ENCODE results near the gene CAMTA1.

The CAMTA1 gene

GRCh38 chr1:7335224-7335879 is 550.1 kb downstream of the CAMTA1 start:
- no peak for DNase-seq

DNA sequence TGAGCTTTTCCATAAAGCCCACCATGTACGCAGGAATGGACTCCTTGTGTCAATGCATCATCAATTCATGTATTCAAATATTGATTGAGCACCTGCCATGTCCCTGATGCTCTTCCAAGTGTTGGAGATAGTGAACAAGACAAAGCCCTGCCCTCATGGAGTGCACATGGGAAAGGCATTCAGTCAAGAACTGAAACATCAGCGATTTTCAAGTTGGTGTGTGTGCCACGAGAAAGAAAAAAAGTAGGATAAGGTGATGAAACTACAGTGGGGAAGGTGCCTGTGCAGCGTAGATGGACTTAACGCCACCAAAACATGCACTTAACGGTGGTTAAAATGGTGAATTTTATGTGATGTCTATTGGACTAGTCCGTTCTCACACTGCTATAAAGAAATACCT is 553.2 kb downstream of the CAMTA1 start:
- no peak for DNase-seq

GRCh38 chr1:7339014-7339413 is 553.8 kb downstream of the CAMTA1 start:
- no peak for DNase-seq

GRCh38 chr1:7339953-7340352 is 554.7 kb downstream of the CAMTA1 start:
- no peak for DNase-seq

DNA sequence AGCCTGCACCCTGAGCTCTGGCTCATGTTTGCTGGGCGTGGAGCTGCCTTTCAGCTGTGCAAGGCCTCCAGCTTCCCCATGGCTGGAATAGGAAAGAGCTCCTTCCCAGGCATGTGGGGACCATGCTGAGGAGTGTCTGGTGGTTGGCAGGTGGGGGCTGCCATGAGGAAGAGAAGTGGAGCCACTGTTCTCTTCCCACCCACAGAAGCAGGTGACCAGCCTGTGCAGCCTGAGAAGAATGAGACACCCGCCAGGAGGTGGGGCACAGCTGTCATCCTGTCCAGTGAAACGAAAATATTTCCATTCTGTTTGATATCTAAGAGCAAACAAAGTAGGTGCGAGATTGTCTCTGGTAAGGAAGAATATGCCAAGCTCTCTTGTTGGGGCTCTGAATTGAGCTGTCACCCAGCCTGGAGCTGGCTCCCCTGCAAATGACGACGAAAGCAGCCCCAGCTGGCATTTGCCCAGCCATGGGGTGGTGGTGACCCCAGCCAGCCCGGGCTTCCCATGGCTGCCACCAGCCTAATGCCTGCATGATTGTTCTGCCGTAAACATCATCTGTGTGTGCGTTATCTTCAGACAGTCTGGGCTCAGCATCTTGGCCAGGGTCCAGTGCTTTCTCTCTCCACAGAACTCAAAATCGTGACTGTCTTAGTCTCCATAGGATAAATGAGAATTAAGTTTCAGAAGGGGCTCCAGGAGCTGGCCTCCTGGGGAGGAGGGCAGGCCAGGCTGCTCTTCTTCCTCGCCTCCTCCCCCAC is 556.1 kb downstream of the CAMTA1 start:
- DNase-seq = no peak

- DNase-seq = no peak
Measured at GRCh38 chr1:7343882-7344281, 558.6 kb downstream of the CAMTA1 start.

GRCh38 chr1:7344299-7344698 is 559.0 kb downstream of the CAMTA1 start:
- DNase-seq = no peak

- no peak for DNase-seq
Measured at GRCh38 chr1:7345516-7345915, 560.3 kb downstream of the CAMTA1 start.

- DNase-seq = no peak
Measured at GRCh38 chr1:7346070-7346596, 560.9 kb downstream of the CAMTA1 start.

GRCh38 chr1:7346600-7347570 is 561.6 kb downstream of the CAMTA1 start:
- DNase-seq = no peak

DNA sequence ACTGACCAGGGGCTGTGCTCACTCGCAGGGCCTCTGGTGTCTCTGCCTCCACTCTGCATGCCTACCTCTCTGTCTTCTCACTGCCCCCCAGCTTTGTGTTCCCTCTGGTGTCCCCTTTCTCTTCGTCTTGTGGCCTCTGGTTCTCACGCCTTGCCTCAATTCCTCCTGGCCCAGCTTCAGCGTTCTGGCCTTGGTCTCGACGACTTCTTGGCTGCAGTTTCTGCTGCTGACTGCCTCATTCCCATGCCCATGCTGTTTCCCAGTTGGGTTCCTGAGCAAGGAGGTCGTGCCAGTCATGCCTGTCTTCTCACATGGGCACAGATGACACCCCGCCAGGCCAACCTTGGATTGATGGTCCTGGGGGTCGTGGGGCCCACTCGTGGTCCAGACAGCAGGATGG is 562.8 kb downstream of the CAMTA1 start:
- DNase-seq = no peak

GRCh38 chr1:7348580-7348979 is 563.3 kb downstream of the CAMTA1 start:
- DNase-seq = no peak

DNA sequence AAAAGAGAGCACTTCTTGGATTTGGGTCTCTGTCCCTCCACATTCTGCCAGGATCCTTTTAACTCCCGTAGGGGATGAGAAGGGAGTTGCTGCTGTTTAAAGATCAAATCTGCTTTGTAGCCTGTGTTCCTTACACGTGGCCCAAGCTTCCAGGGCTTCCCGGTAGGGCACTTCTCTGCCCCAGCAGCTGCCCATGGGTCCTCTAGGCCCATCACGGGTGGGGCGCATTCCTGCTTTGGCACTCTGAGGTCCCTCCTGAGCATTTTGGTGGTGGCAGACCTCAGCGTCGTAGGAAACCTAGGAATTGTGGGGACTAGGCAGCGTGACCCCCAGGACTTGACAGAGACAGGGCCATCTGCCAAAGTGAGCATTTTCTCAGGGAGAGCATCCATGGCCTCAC is 565.5 kb downstream of the CAMTA1 start:
- DNase-seq = no peak

- DNase-seq = no peak
Measured at GRCh38 chr1:7351649-7352048, 566.4 kb downstream of the CAMTA1 start.

DNA sequence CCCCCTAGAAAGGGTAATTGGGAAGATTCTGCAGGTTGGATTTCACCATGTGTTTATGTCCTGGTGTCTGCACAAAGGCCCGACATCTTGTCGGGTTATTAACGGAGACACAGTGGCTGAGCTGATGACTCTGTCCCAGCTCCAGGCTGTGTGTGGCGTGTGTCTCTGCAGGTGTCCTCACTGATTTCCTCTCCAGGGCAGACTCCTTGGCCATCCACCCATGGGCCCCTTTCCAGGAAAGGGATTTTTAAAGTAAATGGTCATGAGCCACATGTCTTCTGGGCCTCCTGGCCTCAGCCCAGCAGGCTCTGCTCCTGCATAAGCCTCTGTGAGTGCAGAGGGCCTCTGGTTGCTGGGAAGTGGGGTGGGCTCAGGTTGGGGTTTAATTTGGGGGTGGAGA is 567.1 kb downstream of the CAMTA1 start:
- DNase-seq = no peak

GRCh38 chr1:7352974-7353373 is 567.7 kb downstream of the CAMTA1 start:
- no peak for DNase-seq

DNA sequence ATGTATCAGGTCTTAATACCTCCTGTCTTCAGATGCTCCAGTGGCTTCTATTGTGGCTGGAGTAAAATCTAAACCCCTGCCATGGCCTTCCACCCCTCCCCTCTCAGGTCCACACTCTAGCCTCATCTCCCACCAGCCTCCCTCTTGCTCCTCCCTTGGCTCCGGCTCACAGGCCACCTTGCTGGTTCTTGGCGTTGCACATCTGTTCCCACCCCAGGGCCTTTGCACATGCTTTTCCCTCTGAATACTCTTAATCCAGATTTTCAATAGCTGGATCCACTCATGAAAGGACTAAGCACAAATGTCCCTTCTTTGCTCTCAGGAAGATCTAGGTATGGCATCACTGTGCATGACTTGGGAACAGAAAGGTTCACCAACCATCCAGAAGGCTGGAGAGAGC is 570.4 kb downstream of the CAMTA1 start:
- no peak for DNase-seq

DNA sequence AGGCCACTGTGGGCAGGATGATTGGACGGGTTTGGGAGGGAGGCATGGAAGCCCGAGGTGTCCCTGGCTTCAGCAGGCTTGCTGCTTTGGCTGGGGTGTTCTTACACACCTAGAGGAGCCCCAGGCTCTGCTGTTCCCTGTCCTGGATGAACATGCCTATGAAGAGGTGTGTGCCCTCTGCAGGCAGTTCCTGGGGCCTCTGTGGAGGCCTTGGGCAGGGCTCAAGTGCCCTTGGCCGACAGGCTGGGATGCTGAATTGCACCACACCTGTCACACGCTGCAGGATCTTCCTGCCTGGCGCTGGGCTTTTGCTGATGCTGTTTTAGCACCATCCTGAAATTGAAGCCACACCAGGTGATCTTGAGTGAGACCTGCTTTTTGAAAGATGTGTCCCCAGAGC is 570.8 kb downstream of the CAMTA1 start:
- DNase-seq = no peak

GRCh38 chr1:7358425-7358824 is 573.2 kb downstream of the CAMTA1 start:
- DNase-seq = no peak

DNA sequence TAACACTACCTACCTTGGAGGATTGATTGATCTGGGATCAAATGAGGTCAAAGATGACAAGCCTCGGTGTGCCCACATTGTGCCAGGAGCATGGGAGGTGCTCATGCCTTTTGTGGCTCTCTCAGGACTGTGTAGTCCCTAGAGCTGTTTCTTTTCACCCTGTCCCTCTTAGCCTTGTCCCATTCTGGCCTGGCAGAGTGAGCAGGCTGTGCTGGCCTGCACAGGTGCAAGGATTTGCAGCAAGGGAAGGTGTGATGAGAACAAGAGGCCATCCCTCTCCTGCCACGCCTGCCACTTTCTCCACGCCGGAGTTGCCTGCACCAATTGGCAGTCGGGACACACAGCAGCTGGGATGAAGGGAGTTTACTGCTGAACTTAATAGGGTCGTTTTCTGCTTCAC is 575.3 kb downstream of the CAMTA1 start:
- DNase-seq = no peak

- DNase-seq = no peak
Measured at GRCh38 chr1:7362947-7363346, 577.7 kb downstream of the CAMTA1 start.

GRCh38 chr1:7363450-7363849 is 578.2 kb downstream of the CAMTA1 start:
- DNase-seq = no peak

- no peak for DNase-seq
Measured at GRCh38 chr1:7365706-7366105, 580.5 kb downstream of the CAMTA1 start.
